Mucosa of descending colon (tissue), 3 donors: Measurements from ENCODE around the gene UTS2B. TPM values are rescaled to one million over a fixed set of nuclear protein-coding genes. Genes with fewer than 3 reads are reported as not detected.
"Not testable (repeated sequence)": the region's sequence is repeated elsewhere in the genome, so short reads cannot be mapped to it uniquely, and the experiment has no call there.

Experiments
- ATAC-seq: fragments of 200-7000 bp; cut with Tn5 transposase; one replicate; pipeline ENCODE4 v1.9.1; 2020; ENCODE audit warnings: mild to moderate bottlenecking, moderate library complexity
- DNase-seq, 3 donors: peaks; one replicate each; pipeline ENCODE4 v3.0.0-alpha.2; 2020
- H3K36me3 ChIP-seq: fragments of 200-600 bp; one replicate; pipeline ENCODE4 v1.8.0; 2021; ENCODE audit warnings: low read depth, mild to moderate bottlenecking
- H3K4me1 ChIP-seq: fragments of 200-600 bp; one replicate; pipeline ENCODE4 v1.8.0; 2021; ENCODE audit warnings: low read depth, mild to moderate bottlenecking
- H3K4me3 ChIP-seq: fragments of 200-600 bp; one replicate; pipeline ENCODE4 v1.8.0; 2021; ENCODE audit warnings: mild to moderate bottlenecking
- H3K9me3 ChIP-seq: fragments of 200-600 bp; one replicate; pipeline ENCODE4 v1.8.0; 2021; ENCODE audit warnings: mild to moderate bottlenecking
- CTCF ChIP-seq: fragments of 200-600 bp; IDR thresholded peaks from one replicate; pipeline ENCODE4 v1.8.0; 2022; ENCODE audit warnings: antibody characterized with exemption, mild to moderate bottlenecking
- intact Hi-C, 2 donors: fragments of 100-400 bp; cut with DNase I in 1 of 2; cut with micrococcal nuclease in 1 of 2; formaldehyde crosslinking; loops; one replicate each; pipeline versions ENCODE4 v1.11.0 to v1.11.1; 2022; cut with DNase I, micrococcal nuclease
- total RNA-seq, 3 donors: library from RNA; stranded (reverse); fragmentation: NEBNext Ultra II Directional in 2 of 3; extraction: Animal tissue kit (Norgen Biotek cat#: 25700) in 2 of 3; gene quantifications; one replicate each; pipeline versions ENCODE4 v1.2.1 to v1.2.4, GENCODE V29; 2021 to 2023
- donor health status: DM: no; HTN: no; CAD: no; lungs with moderate emphysema.
- donor health status: DM: no; HTN: no; CAD: no.
- donor health status: DM: no; HTN: yes; CAD: no.

UTS2B gene
- total RNA-seq, 3 donors from 2014 or later: 0.47 TPM; not detected in 2

GRCh38 chr3:191283400-191283799, 46.9 kb downstream of the UTS2B start:
- H3K36me3 ChIP-seq: no peaks in the 10 kb centered on the region
- intact Hi-C loops: no loop called here
- DNase-seq (no peak), ATAC-seq (no peak)
- no peaks in the 10 kb centered on the region for H3K9me3 ChIP-seq
- H3K4me3 ChIP-seq: no peak overlapping the region
- no peaks in the 10 kb centered on the region for H3K4me1 ChIP-seq
- no peak for TF ChIP-seq CTCF

- no peak for DNase-seq
- TF ChIP-seq CTCF: no peak
- Histone ChIP-seq H3K9me3 (no peaks in the 10 kb centered on the region), H3K36me3 (no peaks in the 10 kb centered on the region), H3K4me1 (no peaks in the 10 kb centered on the region), H3K4me3 (no peak overlapping the region)
- ATAC-seq: no peak
- intact Hi-C loops: no loop called here
Observed at GRCh38 chr3:191282251-191283185, 47.8 kb downstream of the UTS2B start.

GRCh38 chr3:191280882-191281281, 49.4 kb downstream of the UTS2B start:
- Histone ChIP-seq H3K4me3 (no peak overlapping the region), H3K4me1 (no peaks in the 10 kb centered on the region), H3K36me3 (no peaks in the 10 kb centered on the region), H3K9me3 (no peaks in the 10 kb centered on the region)
- DNase-seq: no peak
- no peak for ATAC-seq
- intact Hi-C loops: no loop called here
- no peak for TF ChIP-seq CTCF

- Histone ChIP-seq H3K4me3 (no peak overlapping the region), H3K36me3 (no peaks in the 10 kb centered on the region), H3K9me3 (no peaks in the 10 kb centered on the region), H3K4me1 (no peaks in the 10 kb centered on the region)
- ATAC-seq: no peak
- no peak for TF ChIP-seq CTCF
- DNase-seq: no peak
- intact Hi-C loops: no loop called here
Observed at GRCh38 chr3:191280111-191280510, 50.2 kb downstream of the UTS2B start.

GRCh38 chr3:191275751-191276150, 54.6 kb downstream of the UTS2B start:
- no peak for ATAC-seq
- Histone ChIP-seq H3K36me3 (no peaks in the 10 kb centered on the region), H3K4me3 (no peak overlapping the region), H3K9me3 (no peaks in the 10 kb centered on the region), H3K4me1 (no peaks in the 10 kb centered on the region)
- no peak for TF ChIP-seq CTCF
- DNase-seq: no peak
- intact Hi-C loops: no loop called here

- intact Hi-C loops, ATAC-seq, H3K9me3 ChIP-seq, H3K4me1 ChIP-seq, H3K4me3 ChIP-seq, H3K36me3 ChIP-seq, DNase-seq: not testable (repeated sequence)
Observed at GRCh38 chr3:191275244-191275643, 55.1 kb downstream of the UTS2B start.
